WTC11 (cell line): ENCODE results near the gene OR5AU1. TPM values are rescaled to one million over a fixed set of nuclear protein-coding genes. Genes with fewer than 3 reads are reported as not detected.

Experiments used
- ELF4 ChIP-seq: sonication (generic); formaldehyde crosslinking; IDR thresholded peaks from 2 replicates; pipeline ENCODE4 v1.8.1; 2022; ENCODE audit warnings: low read depth, mild to moderate bottlenecking, moderate library complexity, missing genetic modification reagents
- EMX1 ChIP-seq: fragments of 250-450 bp; sonication (Bioruptor Pico); IDR thresholded peaks from 2 replicates; pipeline ENCODE4 v1.8.0; 2021; ENCODE audit warnings: mild to moderate bottlenecking
- JUN ChIP-seq: sonication (generic); formaldehyde crosslinking; IDR thresholded peaks from 2 replicates; pipeline ENCODE4 v1.8.0; 2023; ENCODE audit warnings: mild to moderate bottlenecking, missing genetic modification reagents
- NFE2L1 ChIP-seq: sonication (generic); formaldehyde crosslinking; IDR thresholded peaks from 2 replicates; pipeline ENCODE4 v1.8.1; 2023; ENCODE audit warnings: missing genetic modification reagents
- OVOL2 ChIP-seq: fragments of 250-450 bp; sonication (Bioruptor Pico); IDR thresholded peaks from 2 replicates; pipeline ENCODE4 v1.9.0; 2021; ENCODE audit warnings: mild to moderate bottlenecking, borderline replicate concordance
- PRRX2 ChIP-seq: fragments of 250-450 bp; sonication (Bioruptor Pico); IDR thresholded peaks from 2 replicates; pipeline ENCODE4 v1.8.0; 2021; ENCODE audit warnings: mild to moderate bottlenecking
- SMAD3 ChIP-seq: sonication (generic); formaldehyde crosslinking; IDR thresholded peaks from 2 replicates; pipeline ENCODE4 v1.8.0; 2022; ENCODE audit warnings: missing genetic modification reagents, mild to moderate bottlenecking, borderline replicate concordance
- ZNF121 ChIP-seq: sonication (generic); formaldehyde crosslinking; IDR thresholded peaks from 2 replicates; pipeline ENCODE4 v1.8.0; 2023; ENCODE audit warnings: missing genetic modification reagents
- ZNF138 ChIP-seq: sonication (generic); formaldehyde crosslinking; conservative IDR thresholded peaks from 2 replicates; pipeline ENCODE4 v1.8.1; 2022; ENCODE audit warnings: mild to moderate bottlenecking, moderate library complexity, missing genetic modification reagents
- ZNF423 ChIP-seq: fragments of 250-450 bp; sonication (Bioruptor Pico); IDR thresholded peaks from 2 replicates; pipeline ENCODE4 v2.1.2; 2022; ENCODE audit warnings: mild to moderate bottlenecking, moderate library complexity
- ZNF671 ChIP-seq: fragments of 250-450 bp; sonication (Bioruptor Pico); IDR thresholded peaks from 2 replicates; pipeline ENCODE4 v1.8.0; 2021; ENCODE audit warnings: mild to moderate bottlenecking
- total RNA-seq: library from RNA; stranded (reverse); gene quantifications from 3 replicates; pipeline ENCODE4 v1.2.3, GENCODE V29; 2021
- TF ChIP-seq, protein P1 (sequence below): sonication (generic); formaldehyde crosslinking; IDR thresholded peaks from 2 replicates; pipeline ENCODE4 v1.8.0; 2022; ENCODE audit warnings: mild to moderate bottlenecking, missing genetic modification reagents
- TF ChIP-seq, protein P2 (sequence below): sonication (generic); formaldehyde crosslinking; conservative IDR thresholded peaks from 2 replicates; pipeline ENCODE4 v1.8.1; 2022; ENCODE audit warnings: mild to moderate bottlenecking, missing genetic modification reagents
- TF ChIP-seq, protein P3 (sequence below): fragments of 250-450 bp; sonication (Bioruptor Pico); conservative IDR thresholded peaks from 2 replicates; pipeline ENCODE4 v1.9.0; 2021; ENCODE audit warnings: mild to moderate bottlenecking
- TF ChIP-seq, protein P4 (sequence below): fragments of 250-450 bp; sonication (Bioruptor Pico); IDR thresholded peaks from 2 replicates; pipeline ENCODE4 v1.9.0; 2021; ENCODE audit warnings: mild to moderate bottlenecking
- TF ChIP-seq, protein P5 (sequence below): fragments of 200-600 bp; IDR thresholded peaks from 2 replicates; pipeline ENCODE4 v1.8.0; 2022; ENCODE audit warnings: antibody characterized with exemption
- TF ChIP-seq, protein P6 (sequence below): sonication (generic); formaldehyde crosslinking; IDR thresholded peaks from 2 replicates; pipeline ENCODE4 v1.8.0; 2023; ENCODE audit warnings: mild to moderate bottlenecking, missing genetic modification reagents

OR5AU1 gene
- total RNA-seq, 1 experiment from 2014 or later = not detected

DNA sequence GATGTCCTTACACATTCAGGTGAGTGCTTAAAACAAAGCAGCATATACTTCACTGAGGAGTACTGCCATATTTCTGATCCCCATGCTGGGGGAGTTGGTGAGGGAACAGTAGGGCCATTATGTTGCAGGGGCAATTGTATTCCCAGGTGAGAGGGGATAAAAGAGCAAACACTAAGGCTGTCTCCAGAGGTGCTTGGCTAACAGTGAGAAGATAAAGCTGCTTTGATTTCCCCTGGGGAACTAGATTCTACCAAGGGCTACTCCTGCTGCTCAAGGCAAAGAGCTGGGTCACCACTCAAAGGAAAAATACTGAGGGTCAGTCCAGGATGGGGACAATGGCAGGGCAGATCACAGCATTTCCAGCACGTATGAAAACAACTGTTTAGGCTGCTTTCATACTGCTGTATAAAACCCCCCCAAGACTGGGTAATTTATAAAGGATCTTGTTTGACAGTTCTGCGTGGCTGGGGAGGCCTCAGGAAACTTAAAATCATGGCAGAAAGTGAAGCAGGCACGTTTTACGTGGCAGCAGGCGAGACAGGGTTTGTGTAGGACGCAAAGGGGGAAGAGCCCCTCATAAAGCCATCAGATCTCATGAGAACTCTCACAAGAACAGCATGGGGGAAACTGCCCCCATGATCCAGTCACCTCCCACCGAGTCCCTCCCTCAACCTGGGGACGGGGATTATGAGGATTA is 47.8 kb upstream of the OR5AU1 start (continued):
- TF ChIP-seq PRRX2 = no peak; the same call in 1 of the 2 replicates
- TF ChIP-seq ZNF671 (CRISPR knock-in tag) = no peak; the same call in 1 of the 2 replicates
- TF ChIP-seq, protein P1, sequence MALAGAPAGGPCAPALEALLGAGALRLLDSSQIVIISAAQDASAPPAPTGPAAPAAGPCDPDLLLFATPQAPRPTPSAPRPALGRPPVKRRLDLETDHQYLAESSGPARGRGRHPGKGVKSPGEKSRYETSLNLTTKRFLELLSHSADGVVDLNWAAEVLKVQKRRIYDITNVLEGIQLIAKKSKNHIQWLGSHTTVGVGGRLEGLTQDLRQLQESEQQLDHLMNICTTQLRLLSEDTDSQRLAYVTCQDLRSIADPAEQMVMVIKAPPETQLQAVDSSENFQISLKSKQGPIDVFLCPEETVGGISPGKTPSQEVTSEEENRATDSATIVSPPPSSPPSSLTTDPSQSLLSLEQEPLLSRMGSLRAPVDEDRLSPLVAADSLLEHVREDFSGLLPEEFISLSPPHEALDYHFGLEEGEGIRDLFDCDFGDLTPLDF = no peak
- no peak for TF ChIP-seq SMAD3 (CRISPR knock-in tag)
- TF ChIP-seq JUN = no peak
- no peak for TF ChIP-seq ZNF138 (CRISPR knock-in tag)
- TF ChIP-seq, protein P2, sequence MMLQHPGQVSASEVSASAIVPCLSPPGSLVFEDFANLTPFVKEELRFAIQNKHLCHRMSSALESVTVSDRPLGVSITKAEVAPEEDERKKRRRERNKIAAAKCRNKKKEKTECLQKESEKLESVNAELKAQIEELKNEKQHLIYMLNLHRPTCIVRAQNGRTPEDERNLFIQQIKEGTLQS (CRISPR knock-in tag) = no peak
- TF ChIP-seq ZNF423 = no peak
- TF ChIP-seq, protein P3, sequence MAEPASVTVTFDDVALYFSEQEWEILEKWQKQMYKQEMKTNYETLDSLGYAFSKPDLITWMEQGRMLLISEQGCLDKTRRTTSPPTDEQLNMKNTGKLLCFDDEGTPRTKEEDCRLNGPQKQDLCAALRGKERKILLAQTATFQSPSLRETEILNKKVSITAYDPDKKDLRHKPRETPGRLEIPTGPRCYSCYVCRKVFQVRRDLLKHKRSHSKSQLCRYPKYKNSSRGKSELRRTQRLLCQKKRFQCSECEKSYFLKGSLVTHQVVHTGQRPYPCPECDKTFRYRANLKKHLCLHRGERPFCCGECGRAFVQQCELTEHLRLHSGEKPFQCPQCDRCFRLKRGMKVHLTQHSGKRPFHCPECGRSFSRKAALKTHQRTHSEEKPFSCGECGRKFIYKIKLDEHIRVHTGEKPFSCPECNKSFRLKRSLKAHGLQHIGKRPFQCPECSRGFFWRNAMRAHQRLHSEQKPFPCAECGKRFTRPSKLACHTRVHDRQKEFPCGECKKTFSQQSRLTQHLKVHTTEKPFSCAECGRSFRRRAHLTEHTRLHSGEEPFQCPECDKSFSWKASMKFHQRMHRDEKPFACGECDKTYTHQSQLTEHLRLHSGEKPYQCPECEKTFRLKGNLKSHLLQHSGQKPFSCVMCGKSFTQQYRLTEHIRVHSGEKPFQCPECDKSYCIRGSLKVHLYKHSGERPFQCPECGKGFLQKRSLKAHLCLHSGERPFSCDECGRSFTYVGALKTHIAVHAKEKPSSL = no peak
- 0 out of 2 replicates have a peak, but pooled peaks have one; percentile 77 for TF ChIP-seq EMX1 (CRISPR knock-in tag)
- TF ChIP-seq, protein P4, sequence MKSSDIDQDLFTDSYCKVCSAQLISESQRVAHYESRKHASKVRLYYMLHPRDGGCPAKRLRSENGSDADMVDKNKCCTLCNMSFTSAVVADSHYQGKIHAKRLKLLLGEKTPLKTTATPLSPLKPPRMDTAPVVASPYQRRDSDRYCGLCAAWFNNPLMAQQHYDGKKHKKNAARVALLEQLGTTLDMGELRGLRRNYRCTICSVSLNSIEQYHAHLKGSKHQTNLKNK (CRISPR knock-in tag) = 0 out of 2 replicates have a peak, but pooled peaks have one; percentile 20
- no peak for TF ChIP-seq OVOL2 (CRISPR knock-in tag)
- TF ChIP-seq, protein P5, sequence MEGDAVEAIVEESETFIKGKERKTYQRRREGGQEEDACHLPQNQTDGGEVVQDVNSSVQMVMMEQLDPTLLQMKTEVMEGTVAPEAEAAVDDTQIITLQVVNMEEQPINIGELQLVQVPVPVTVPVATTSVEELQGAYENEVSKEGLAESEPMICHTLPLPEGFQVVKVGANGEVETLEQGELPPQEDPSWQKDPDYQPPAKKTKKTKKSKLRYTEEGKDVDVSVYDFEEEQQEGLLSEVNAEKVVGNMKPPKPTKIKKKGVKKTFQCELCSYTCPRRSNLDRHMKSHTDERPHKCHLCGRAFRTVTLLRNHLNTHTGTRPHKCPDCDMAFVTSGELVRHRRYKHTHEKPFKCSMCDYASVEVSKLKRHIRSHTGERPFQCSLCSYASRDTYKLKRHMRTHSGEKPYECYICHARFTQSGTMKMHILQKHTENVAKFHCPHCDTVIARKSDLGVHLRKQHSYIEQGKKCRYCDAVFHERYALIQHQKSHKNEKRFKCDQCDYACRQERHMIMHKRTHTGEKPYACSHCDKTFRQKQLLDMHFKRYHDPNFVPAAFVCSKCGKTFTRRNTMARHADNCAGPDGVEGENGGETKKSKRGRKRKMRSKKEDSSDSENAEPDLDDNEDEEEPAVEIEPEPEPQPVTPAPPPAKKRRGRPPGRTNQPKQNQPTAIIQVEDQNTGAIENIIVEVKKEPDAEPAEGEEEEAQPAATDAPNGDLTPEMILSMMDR = no peak
- TF ChIP-seq, protein P6, sequence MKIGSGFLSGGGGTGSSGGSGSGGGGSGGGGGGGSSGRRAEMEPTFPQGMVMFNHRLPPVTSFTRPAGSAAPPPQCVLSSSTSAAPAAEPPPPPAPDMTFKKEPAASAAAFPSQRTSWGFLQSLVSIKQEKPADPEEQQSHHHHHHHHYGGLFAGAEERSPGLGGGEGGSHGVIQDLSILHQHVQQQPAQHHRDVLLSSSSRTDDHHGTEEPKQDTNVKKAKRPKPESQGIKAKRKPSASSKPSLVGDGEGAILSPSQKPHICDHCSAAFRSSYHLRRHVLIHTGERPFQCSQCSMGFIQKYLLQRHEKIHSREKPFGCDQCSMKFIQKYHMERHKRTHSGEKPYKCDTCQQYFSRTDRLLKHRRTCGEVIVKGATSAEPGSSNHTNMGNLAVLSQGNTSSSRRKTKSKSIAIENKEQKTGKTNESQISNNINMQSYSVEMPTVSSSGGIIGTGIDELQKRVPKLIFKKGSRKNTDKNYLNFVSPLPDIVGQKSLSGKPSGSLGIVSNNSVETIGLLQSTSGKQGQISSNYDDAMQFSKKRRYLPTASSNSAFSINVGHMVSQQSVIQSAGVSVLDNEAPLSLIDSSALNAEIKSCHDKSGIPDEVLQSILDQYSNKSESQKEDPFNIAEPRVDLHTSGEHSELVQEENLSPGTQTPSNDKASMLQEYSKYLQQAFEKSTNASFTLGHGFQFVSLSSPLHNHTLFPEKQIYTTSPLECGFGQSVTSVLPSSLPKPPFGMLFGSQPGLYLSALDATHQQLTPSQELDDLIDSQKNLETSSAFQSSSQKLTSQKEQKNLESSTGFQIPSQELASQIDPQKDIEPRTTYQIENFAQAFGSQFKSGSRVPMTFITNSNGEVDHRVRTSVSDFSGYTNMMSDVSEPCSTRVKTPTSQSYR (CRISPR knock-in tag) = no peak
- TF ChIP-seq ZNF121 = no peak
- TF ChIP-seq ELF4 (CRISPR knock-in tag) = 0 out of 2 replicates have a peak, but pooled peaks have one; percentile 4
- TF ChIP-seq NFE2L1 = no peak
